ENCODE measurements around the gene LRP2.
A peak's percentile ranks its signal among the peaks of the same experiment; 100 is the strongest.

Gene LRP2

DNA sequence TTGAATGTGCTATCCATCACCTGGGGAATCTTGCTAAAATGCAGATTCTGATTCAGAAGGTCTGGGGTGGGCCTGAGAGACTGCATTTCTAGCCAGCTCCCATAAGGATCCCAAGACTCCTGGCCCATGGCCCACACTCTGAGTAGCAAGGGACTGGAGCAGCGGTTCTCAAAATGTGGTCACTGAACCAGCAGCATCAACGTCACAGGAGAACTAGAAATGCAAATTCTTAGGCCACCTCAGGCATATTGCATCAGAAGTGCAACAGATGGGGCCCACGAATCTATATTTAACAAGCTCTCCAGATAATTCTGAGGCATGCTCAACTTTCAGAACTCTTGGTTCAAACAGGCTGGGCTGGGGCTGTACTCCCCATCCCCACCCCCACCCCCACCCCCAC lies 218.3 kb downstream of the LRP2 start:
- no peaks in the 10 kb centered on the region for H3K4me1 ChIP-seq (ENCODE audit: insufficient read depth, low read length)
- peaks cover 7% of the 10 kb centered on the region for H3K27me3 ChIP-seq (ENCODE audit: insufficient read depth, low read length, poor library complexity)
- H3K9ac ChIP-seq (ENCODE audit: low read depth, low read length), result no peak overlapping the region
- no peaks in the 10 kb centered on the region for H4K20me1 ChIP-seq (ENCODE audit: insufficient read depth, low read length)
- no peak overlapping the region for H3K27ac ChIP-seq (ENCODE audit: low read length)
- H3K79me2 ChIP-seq (ENCODE audit: insufficient read depth, low read length), result no peaks in the 10 kb centered on the region
- no peak overlapping the region for H2AFZ ChIP-seq (ENCODE audit: low read depth, low read length)
- H3K9me3 ChIP-seq (ENCODE audit: insufficient read depth, low read length, severe bottlenecking), result no peaks in the 10 kb centered on the region
- no peaks in the 10 kb centered on the region for H3K36me3 ChIP-seq (ENCODE audit: insufficient read depth, low read length)
- H3K4me2 ChIP-seq (ENCODE audit: insufficient read depth, low read length), result no peak overlapping the region
- DNase-seq, result no peak
- no peak for ATAC-seq (ENCODE audit: insufficient read depth, low read depth)
- TF ChIP-seq EZH2 (IDR thresholded peaks at IDR 0.05; ENCODE audit: borderline replicate concordance, low read depth, low read length, severe bottlenecking), result no peak
- TF ChIP-seq, protein P1, sequence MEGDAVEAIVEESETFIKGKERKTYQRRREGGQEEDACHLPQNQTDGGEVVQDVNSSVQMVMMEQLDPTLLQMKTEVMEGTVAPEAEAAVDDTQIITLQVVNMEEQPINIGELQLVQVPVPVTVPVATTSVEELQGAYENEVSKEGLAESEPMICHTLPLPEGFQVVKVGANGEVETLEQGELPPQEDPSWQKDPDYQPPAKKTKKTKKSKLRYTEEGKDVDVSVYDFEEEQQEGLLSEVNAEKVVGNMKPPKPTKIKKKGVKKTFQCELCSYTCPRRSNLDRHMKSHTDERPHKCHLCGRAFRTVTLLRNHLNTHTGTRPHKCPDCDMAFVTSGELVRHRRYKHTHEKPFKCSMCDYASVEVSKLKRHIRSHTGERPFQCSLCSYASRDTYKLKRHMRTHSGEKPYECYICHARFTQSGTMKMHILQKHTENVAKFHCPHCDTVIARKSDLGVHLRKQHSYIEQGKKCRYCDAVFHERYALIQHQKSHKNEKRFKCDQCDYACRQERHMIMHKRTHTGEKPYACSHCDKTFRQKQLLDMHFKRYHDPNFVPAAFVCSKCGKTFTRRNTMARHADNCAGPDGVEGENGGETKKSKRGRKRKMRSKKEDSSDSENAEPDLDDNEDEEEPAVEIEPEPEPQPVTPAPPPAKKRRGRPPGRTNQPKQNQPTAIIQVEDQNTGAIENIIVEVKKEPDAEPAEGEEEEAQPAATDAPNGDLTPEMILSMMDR (IDR thresholded peaks at IDR 0.05; ENCODE audit: borderline replicate concordance, extremely low read depth, low read length, poor library complexity, severe bottlenecking), result no peak
- H3K4me3 ChIP-seq (ENCODE audit: low read depth in 1 of 2, low read length in 2 of 2), result no peak overlapping the region

DNA sequence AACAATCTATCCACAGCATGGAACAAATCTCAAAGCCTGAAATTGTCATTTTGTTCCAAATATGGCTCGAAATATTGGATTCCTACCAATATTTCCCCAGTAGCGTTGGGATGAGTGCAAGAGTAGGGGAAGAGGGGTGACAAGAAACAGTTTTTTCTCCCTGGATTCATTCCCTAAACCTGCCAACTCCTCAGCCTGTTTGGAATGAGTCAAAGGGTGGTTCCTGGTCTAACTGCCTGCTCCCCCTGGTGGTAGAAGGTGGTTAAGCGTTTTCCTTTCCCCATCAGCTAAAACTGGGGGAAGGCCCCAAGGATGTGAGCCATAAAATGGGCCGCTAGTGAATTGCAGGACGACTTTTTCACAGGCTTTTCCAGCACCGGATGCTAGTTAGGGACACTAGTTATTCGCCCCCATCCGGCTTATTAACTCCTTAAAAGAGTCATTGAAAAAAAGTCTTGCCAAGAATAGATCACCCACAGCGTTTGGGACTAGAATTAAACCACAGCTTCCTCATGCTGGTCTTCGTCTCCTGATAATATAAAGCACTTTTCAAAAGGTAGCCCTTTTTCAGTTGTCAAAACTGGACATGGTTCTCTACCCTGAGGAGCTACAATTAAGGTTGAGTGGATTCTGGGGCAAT lies 220.5 kb downstream of the LRP2 start:
- Histone ChIP-seq H3K4me1 (ENCODE audit: insufficient read depth, low read length) (no peaks in the 10 kb centered on the region), H3K79me2 (ENCODE audit: insufficient read depth, low read length) (no peaks in the 10 kb centered on the region), H3K9me3 (ENCODE audit: insufficient read depth, low read length, severe bottlenecking) (no peaks in the 10 kb centered on the region), H3K27ac (ENCODE audit: low read length) (no peak overlapping the region), H4K20me1 (ENCODE audit: insufficient read depth, low read length) (no peaks in the 10 kb centered on the region), H3K9ac (ENCODE audit: low read depth, low read length) (no peak overlapping the region), H3K36me3 (ENCODE audit: insufficient read depth, low read length) (no peaks in the 10 kb centered on the region), H3K4me2 (ENCODE audit: insufficient read depth, low read length) (no peak overlapping the region), H3K27me3 (ENCODE audit: insufficient read depth, low read length, poor library complexity) (peaks cover 13% of the 10 kb centered on the region), H2AFZ (ENCODE audit: low read depth, low read length) (no peak overlapping the region), H3K4me3 (ENCODE audit: low read depth in 1 of 2, low read length in 2 of 2) (no peak overlapping the region)
- ATAC-seq (ENCODE audit: insufficient read depth, low read depth), result peak; percentile 78
- TF ChIP-seq EZH2 (IDR thresholded peaks at IDR 0.05; ENCODE audit: borderline replicate concordance, low read depth, low read length, severe bottlenecking), result no peak
- TF ChIP-seq, protein P1 (IDR thresholded peaks at IDR 0.05; ENCODE audit: borderline replicate concordance, extremely low read depth, low read length, poor library complexity, severe bottlenecking), result peak; percentile 89
- peak; percentile 60 for DNase-seq

DNA sequence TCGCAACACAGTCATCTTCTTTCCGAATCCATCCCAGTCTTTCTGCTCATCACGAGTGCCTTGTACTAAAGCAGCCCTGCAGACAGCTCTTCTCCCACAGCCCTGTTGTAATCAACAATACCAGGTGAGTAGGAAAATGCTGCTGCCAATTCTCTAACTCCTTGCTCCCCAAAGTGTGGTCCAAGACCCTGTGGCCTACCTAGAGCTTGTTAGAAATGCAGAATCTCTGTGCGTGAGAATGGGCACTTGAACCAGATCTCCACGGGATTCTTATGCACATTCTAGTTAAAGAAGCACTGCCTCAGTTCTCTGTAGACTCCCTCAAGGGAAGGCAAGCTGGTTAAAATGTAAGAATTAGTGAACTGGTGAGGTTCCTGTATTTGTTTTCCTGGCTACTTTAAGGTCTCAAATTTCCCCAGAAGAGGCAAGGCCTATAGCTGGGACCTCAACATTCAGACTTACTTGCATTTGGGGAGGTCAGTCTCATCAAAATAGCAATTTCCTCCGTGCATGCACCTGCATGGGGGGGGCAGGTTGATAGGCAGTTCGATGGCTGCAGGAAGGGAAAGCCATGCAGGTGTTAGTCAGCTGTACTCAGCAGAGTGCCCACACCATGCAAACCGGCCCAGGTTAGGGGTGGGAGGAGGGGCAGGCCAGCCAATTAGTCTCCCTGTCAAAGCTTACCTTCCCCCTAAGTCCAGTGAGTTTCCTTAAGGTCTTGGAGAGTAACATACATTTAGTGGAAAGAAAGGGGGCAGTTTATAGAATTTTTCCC lies 222.2 kb downstream of the LRP2 start:
- Histone ChIP-seq H3K4me1 (ENCODE audit: insufficient read depth, low read length) (no peaks in the 10 kb centered on the region), H3K27ac (ENCODE audit: low read length) (no peak overlapping the region), H4K20me1 (ENCODE audit: insufficient read depth, low read length) (no peaks in the 10 kb centered on the region), H3K4me3 (ENCODE audit: low read depth in 1 of 2, low read length in 2 of 2) (no peak overlapping the region), H3K79me2 (ENCODE audit: insufficient read depth, low read length) (no peaks in the 10 kb centered on the region), H2AFZ (ENCODE audit: low read depth, low read length) (no peak overlapping the region), H3K9ac (ENCODE audit: low read depth, low read length) (no peak overlapping the region), H3K4me2 (ENCODE audit: insufficient read depth, low read length) (no peak overlapping the region), H3K36me3 (ENCODE audit: insufficient read depth, low read length) (no peaks in the 10 kb centered on the region), H3K27me3 (ENCODE audit: insufficient read depth, low read length, poor library complexity) (peaks cover 11% of the 10 kb centered on the region), H3K9me3 (ENCODE audit: insufficient read depth, low read length, severe bottlenecking) (no peaks in the 10 kb centered on the region)
- ATAC-seq (ENCODE audit: insufficient read depth, low read depth) (no peak), DNase-seq (no peak)
- TF ChIP-seq, protein P1 (IDR thresholded peaks at IDR 0.05; ENCODE audit: borderline replicate concordance, extremely low read depth, low read length, poor library complexity, severe bottlenecking), result no peak
- TF ChIP-seq EZH2 (IDR thresholded peaks at IDR 0.05; ENCODE audit: borderline replicate concordance, low read depth, low read length, severe bottlenecking), result no peak

Data from DND-41 (cell line).